Chondrocyte (in vitro differentiated cells): ENCODE data around the gene ZNF343. TPM values are rescaled to one million over a fixed set of nuclear protein-coding genes. Genes with fewer than 3 reads are reported as not detected.

Source experiments
- DNase-seq: peaks from one replicate; pipeline ENCODE4 v3.0.0; 2021; ENCODE audit warnings: mixed read lengths, low spot score
- H3K27ac Mint-ChIP-seq: one replicate; pipeline ENCODE4 v1.8.0; 2021; ENCODE audit warnings: mild to moderate bottlenecking, moderate library complexity, mixed read lengths; ENCODE audit not compliant: unreplicated experiment
- H3K27me3 Mint-ChIP-seq: 2 replicates; pipeline ENCODE4 v1.8.0; 2021; ENCODE audit warnings: low read depth, mixed read lengths
- H3K36me3 Mint-ChIP-seq: 2 replicates; pipeline ENCODE4 v1.8.0; 2021; ENCODE audit warnings: low read depth, mixed read lengths
- H3K4me1 Mint-ChIP-seq: 2 replicates; pipeline ENCODE4 v1.8.0; 2021; ENCODE audit warnings: low read depth, mild to moderate bottlenecking, mixed read lengths
- H3K4me3 Mint-ChIP-seq: one replicate; pipeline ENCODE4 v1.8.0; 2021; ENCODE audit warnings: mild to moderate bottlenecking, moderate library complexity, mixed read lengths; ENCODE audit not compliant: unreplicated experiment
- H3K9me3 Mint-ChIP-seq: 2 replicates; pipeline ENCODE4 v1.8.0; 2021; ENCODE audit warnings: low read depth, mixed read lengths
- total RNA-seq: library from RNA; stranded (reverse); gene quantifications from 3 replicates; pipeline ENCODE4 v1.2.1, GENCODE V29; 2021
- TF ChIP-seq, protein P1 (sequence below): fragments of 200-600 bp; sonication (generic); IDR thresholded peaks from 2 replicates; pipeline ENCODE4 v1.5.0; 2021; ENCODE audit warnings: antibody characterized with exemption, mild to moderate bottlenecking, moderate library complexity

Gene ZNF343
- total RNA-seq, 1 donor from 2014 or later: 11.5 TPM

DNA sequence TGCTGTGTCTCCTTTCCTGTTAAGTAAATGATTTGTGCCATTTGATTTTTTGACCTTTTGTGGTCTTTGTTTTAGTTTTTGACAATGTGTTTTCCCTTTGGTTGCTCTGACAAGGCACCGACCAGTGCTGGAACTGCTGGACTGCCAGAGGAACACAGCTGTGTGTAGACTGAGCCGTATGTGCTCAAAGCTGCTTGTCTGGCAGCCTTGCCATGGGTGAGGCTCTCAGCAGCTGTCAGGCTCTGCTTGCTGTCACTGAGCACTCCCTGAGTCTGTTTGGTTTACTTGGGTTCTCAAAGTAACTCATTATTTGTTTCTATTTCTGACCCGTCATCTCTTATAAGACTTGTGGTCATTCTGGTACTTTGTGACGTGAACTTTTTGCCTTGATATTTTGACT is 23.1 kb downstream of the ZNF343 start:
- TF ChIP-seq, protein P1, sequence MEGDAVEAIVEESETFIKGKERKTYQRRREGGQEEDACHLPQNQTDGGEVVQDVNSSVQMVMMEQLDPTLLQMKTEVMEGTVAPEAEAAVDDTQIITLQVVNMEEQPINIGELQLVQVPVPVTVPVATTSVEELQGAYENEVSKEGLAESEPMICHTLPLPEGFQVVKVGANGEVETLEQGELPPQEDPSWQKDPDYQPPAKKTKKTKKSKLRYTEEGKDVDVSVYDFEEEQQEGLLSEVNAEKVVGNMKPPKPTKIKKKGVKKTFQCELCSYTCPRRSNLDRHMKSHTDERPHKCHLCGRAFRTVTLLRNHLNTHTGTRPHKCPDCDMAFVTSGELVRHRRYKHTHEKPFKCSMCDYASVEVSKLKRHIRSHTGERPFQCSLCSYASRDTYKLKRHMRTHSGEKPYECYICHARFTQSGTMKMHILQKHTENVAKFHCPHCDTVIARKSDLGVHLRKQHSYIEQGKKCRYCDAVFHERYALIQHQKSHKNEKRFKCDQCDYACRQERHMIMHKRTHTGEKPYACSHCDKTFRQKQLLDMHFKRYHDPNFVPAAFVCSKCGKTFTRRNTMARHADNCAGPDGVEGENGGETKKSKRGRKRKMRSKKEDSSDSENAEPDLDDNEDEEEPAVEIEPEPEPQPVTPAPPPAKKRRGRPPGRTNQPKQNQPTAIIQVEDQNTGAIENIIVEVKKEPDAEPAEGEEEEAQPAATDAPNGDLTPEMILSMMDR: no peak
- H3K9me3 Mint-ChIP-seq: no peaks in the 10 kb centered on the region
- DNase-seq: no peak
- H3K4me3 Mint-ChIP-seq: no peak overlapping the region
- H3K27ac Mint-ChIP-seq: no peak overlapping the region
- no peaks in the 10 kb centered on the region for H3K4me1 Mint-ChIP-seq
- H3K27me3 Mint-ChIP-seq: no peaks in the 10 kb centered on the region
- H3K36me3 Mint-ChIP-seq: peaks cover 45% of the 10 kb centered on the region

DNA sequence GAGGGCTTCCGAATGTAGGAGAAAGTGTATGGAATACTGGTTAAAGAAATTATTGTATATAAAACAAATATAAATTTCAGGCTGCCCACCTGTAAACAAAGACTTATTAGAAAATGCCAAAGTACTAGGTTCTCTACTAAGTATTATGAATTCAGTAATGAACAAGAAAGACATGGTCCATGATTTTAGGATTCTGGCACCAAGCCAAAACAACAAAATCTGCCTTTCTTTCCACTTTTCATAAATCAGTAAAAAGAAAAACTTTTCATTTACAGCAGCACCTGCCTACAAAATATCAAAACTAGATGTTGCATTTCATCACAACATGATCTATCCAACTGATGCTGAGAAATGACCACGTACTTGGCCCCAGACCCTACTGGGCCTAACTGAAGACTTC is 23.6 kb downstream of the ZNF343 start:
- H3K4me1 Mint-ChIP-seq: no peaks in the 10 kb centered on the region
- DNase-seq: no peak
- TF ChIP-seq, protein P1: no peak
- H3K36me3 Mint-ChIP-seq: peaks cover 49% of the 10 kb centered on the region
- no peak overlapping the region for H3K4me3 Mint-ChIP-seq
- H3K27me3 Mint-ChIP-seq: no peaks in the 10 kb centered on the region
- no peak overlapping the region for H3K27ac Mint-ChIP-seq
- H3K9me3 Mint-ChIP-seq: no peaks in the 10 kb centered on the region

DNA sequence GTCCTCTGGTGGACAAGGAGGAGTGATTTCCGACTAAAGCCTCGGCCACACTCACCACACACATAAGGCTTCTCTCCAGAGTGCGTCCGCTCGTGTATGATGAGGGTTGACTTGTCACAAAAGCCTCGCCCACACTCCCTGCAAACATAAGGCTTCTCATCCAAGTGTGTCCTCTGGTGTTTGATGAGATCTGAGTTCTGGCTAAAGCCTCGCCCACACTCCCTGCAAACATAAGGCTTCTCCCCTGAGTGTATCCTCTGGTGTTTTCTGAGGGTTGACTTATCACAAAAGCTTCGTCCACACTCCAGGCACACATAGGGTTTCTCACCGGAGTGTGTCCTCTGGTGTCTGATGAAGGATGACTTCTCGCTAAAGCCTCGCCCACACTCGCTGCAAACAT is 25.2 kb downstream of the ZNF343 start:
- no peaks in the 10 kb centered on the region for H3K4me1 Mint-ChIP-seq
- no peaks in the 10 kb centered on the region for H3K9me3 Mint-ChIP-seq

DNA sequence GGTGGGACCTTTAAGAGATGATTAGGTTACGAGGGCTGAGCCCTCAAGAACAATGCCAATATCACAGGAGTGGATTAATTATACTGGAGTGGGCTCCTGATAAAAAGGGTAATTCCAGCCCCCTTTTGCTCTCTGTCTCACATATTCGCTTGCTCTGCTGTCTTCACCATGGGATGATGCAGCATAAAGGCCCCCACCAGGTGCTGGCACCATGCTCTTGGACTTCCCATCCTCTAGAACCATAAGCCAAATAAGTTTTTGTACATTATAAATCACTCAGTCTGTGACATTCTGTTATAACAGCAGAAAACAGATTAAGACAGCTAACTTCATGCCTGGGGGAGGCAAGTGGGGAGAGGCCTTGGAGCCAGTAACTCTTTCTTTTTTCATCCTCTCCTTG is 28.3 kb downstream of the ZNF343 start:
- TF ChIP-seq, protein P1: no peak
- Mint-ChIP-seq H3K4me3 (no peak overlapping the region), H3K27ac (no peak overlapping the region), H3K9me3 (no peaks in the 10 kb centered on the region), H3K36me3 (peaks cover 40% of the 10 kb centered on the region), H3K4me1 (no peaks in the 10 kb centered on the region), H3K27me3 (no peaks in the 10 kb centered on the region)
- no peak for DNase-seq

More for the DNA sequence above, 25.2 kb downstream of the ZNF343 start:
- Mint-ChIP-seq H3K27ac (no peak overlapping the region), H3K27me3 (no peaks in the 10 kb centered on the region), H3K4me3 (no peak overlapping the region), H3K36me3 (peaks cover 46% of the 10 kb centered on the region)
- TF ChIP-seq, protein P1: no peak
- no peak for DNase-seq

DNA sequence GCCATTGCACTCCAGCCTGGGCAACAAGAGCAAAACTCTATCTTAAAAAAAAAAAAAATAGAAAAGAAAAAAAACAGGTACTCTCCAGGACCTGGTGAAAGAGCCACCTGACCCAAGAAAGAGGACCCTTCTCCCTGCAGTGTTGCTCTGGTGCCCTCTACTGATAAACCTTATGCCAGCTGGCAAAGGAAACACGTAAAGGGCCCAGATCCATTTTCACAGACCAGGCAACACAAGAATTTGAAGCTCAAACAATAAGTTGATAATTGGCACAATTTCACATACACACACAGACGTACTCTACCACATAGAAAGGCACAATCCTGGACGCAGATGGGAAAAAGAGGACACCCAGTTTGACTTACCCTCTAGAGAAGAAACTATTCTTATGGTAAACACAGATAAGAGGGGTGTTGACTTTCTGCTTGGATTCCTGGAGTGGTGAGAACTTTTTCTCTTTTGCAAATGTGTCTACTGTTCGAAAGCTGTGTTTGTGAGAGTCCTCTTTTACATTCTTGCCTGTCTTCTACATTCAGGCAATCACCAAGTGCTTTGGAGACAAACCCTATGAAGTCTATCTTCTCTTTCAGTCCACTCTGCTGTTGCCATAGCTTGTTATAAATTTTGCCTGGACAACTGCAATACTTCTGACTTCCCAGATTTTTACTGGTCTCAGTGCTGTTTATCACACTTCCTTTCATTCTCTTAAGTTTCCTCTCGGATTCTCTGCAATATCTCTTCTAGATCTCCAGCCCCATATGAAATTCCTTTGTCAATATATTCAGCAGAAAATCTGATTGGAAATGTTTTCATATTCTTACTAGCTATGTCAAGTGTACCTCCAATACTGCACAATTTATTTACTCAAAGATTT is 31.7 kb downstream of the ZNF343 start:
- Mint-ChIP-seq H3K4me1 (no peaks in the 10 kb centered on the region), H3K27me3 (no peaks in the 10 kb centered on the region), H3K9me3 (no peaks in the 10 kb centered on the region), H3K4me3 (no peak overlapping the region), H3K27ac (no peak overlapping the region), H3K36me3 (peaks cover 18% of the 10 kb centered on the region)
- TF ChIP-seq, protein P1: peak; percentile 20
- DNase-seq: no peak
